Hepatocyte (in vitro differentiated cells): ENCODE results near the gene FREY1. TPM values are rescaled to one million over a fixed set of nuclear protein-coding genes. Genes with fewer than 3 reads are reported as not detected.
"Not testable (repeated sequence)": the region's sequence is repeated elsewhere in the genome, so short reads cannot be mapped to it uniquely, and the experiment has no call there.

ENCODE experiments used
- DNase-seq: peaks from one replicate; pipeline ENCODE4 v3.0.0-alpha.2; 2016; ENCODE audit warnings: low spot score
- H2AFZ ChIP-seq: fragments of 200-600 bp; sonication (generic); 2 replicates; pipeline ENCODE4 v1.6.0; 2016; ENCODE audit warnings: antibody characterized with exemption, mild to moderate bottlenecking
- H3K27ac ChIP-seq: fragments of 200-600 bp; sonication (generic); 2 replicates; pipeline ENCODE4 v1.5.1; 2016; ENCODE audit warnings: mild to moderate bottlenecking
- H3K27me3 ChIP-seq: fragments of 200-600 bp; sonication (generic); 2 replicates; pipeline ENCODE4 v1.6.1; 2016
- H3K36me3 ChIP-seq: fragments of 200-600 bp; sonication (generic); replicated peaks from 2 replicates; pipeline ENCODE4 v1.5.1; 2016; ENCODE audit warnings: low read depth; ENCODE audit not compliant: insufficient read depth
- H3K4me1 ChIP-seq: fragments of 200-600 bp; sonication (generic); 2 replicates; pipeline ENCODE4 v1.5.1; 2016; ENCODE audit warnings: mild to moderate bottlenecking, moderate library complexity; ENCODE audit not compliant: insufficient read depth
- H3K4me2 ChIP-seq: fragments of 200-600 bp; sonication (generic); 2 replicates; pipeline ENCODE4 v1.6.0; 2016
- H3K4me3 ChIP-seq: fragments of 200-600 bp; sonication (generic); 2 replicates; pipeline ENCODE4 v1.5.1; 2016; ENCODE audit warnings: mild to moderate bottlenecking
- H3K79me2 ChIP-seq: fragments of 200-600 bp; sonication (generic); 2 replicates; pipeline ENCODE4 v1.6.0; 2017; ENCODE audit warnings: mild to moderate bottlenecking
- H3K9me2 ChIP-seq: fragments of 200-600 bp; sonication (generic); replicated peaks from 2 replicates; pipeline ENCODE4 v1.6.0; 2017; ENCODE audit warnings: mild to moderate bottlenecking; ENCODE audit not compliant: insufficient read depth
- H3K9me3 ChIP-seq: fragments of 200-600 bp; sonication (generic); 2 replicates; pipeline ENCODE4 v1.5.1; 2016; ENCODE audit warnings: low read depth, mild to moderate bottlenecking
- H4K20me1 ChIP-seq: fragments of 200-600 bp; sonication (generic); 2 replicates; pipeline ENCODE4 v1.6.0; 2016; ENCODE audit warnings: mild to moderate bottlenecking; ENCODE audit not compliant: insufficient read depth, poor library complexity, severe bottlenecking
- CTCF ChIP-seq: fragments of 200-600 bp; sonication (generic); IDR thresholded peaks from 2 replicates; pipeline ENCODE4 v1.5.1; 2016; ENCODE audit warnings: antibody characterized with exemption, mild to moderate bottlenecking; ENCODE audit not compliant: poor library complexity
- EZH2 ChIP-seq: fragments of 200-600 bp; sonication (generic); IDR thresholded peaks from 2 replicates; pipeline ENCODE4 v1.6.1; 2016; ENCODE audit warnings: antibody characterized with exemption, mild to moderate bottlenecking, borderline replicate concordance
- EZH2phosphoT487 ChIP-seq: fragments of 200-600 bp; sonication (generic); IDR thresholded peaks from one replicate; pipeline ENCODE4 v1.6.1; 2018; ENCODE audit warnings: antibody characterized with exemption, mild to moderate bottlenecking, low read depth, moderate library complexity; ENCODE audit not compliant: unreplicated experiment, severe bottlenecking
- WGBS: methylation state at CpG from one replicate; pipeline ENCODE4 v1.1.6; 2016; ENCODE audit warnings: low lambda C conversion rate; ENCODE audit errors: missing lambda C conversion rate; 5-methylcytosine and 5-hydroxymethylcytosine counted together
- polyA plus RNA-seq: library from polyadenylated mRNA; unstranded; fragments of >200 nt; fragmentation: Nextera tagmentation; extraction: Ambion mirVana; gene quantifications from 2 replicates; pipeline ENCODE4 v1.2.1, GENCODE V29; 2016
- total RNA-seq: library from RNA; depleted of rRNA; stranded (reverse); fragments of >200 nt; gene quantifications from 2 replicates; pipeline ENCODE4 v1.2.3, GENCODE V29; 2014

FREY1 gene
- total and polyA plus RNA-seq, 2 experiments from 2014 or later, result not detected

- H3K27ac ChIP-seq, result no peak overlapping the region
- no peaks in the 10 kb centered on the region for H4K20me1 ChIP-seq
- no peak for DNase-seq
- no peaks in the 10 kb centered on the region for H3K36me3 ChIP-seq
- H3K9me3 ChIP-seq, result no peaks in the 10 kb centered on the region
- no peak overlapping the region for H2AFZ ChIP-seq
- no peak for TF ChIP-seq EZH2phosphoT487
- TF ChIP-seq CTCF, result no peak
- TF ChIP-seq EZH2, result no peak
- H3K4me3 ChIP-seq, result no peak overlapping the region
- 86% methylated on average over 19 of the region's 19 CpGs for WGBS
- H3K79me2 ChIP-seq, result no peaks in the 10 kb centered on the region
- no peaks in the 10 kb centered on the region for H3K9me2 ChIP-seq
- H3K27me3 ChIP-seq, result no peaks in the 10 kb centered on the region
- no peaks in the 10 kb centered on the region for H3K4me1 ChIP-seq
- H3K4me2 ChIP-seq, result no peak overlapping the region
These were observed 882 bp downstream of the FREY1 start for GRCh38 chr11:45906096-45906682.

- not testable (repeated sequence) for H3K9me2 ChIP-seq, H3K9me3 ChIP-seq, H3K36me3 ChIP-seq, H3K27me3 ChIP-seq, H3K4me1 ChIP-seq, H3K4me3 ChIP-seq, H3K27ac ChIP-seq, H4K20me1 ChIP-seq, H3K79me2 ChIP-seq, H2AFZ ChIP-seq, H3K4me2 ChIP-seq, DNase-seq
- 91% methylated on average over 6 of the region's 6 CpGs for WGBS
These were observed 1.5 kb downstream of the FREY1 start for GRCh38 chr11:45905576-45905975.

GRCh38 chr11:45905095-45905494, 2.0 kb downstream of the FREY1 start:
- no peak overlapping the region for H3K4me3 ChIP-seq
- no peak for DNase-seq
- H2AFZ ChIP-seq, result no peak overlapping the region
- H3K79me2 ChIP-seq, result no peaks in the 10 kb centered on the region
- no peak overlapping the region for H3K4me2 ChIP-seq
- no peaks in the 10 kb centered on the region for H3K9me2 ChIP-seq
- no peak for TF ChIP-seq EZH2
- TF ChIP-seq EZH2phosphoT487, result no peak
- no peak for TF ChIP-seq CTCF
- H3K36me3 ChIP-seq, result no peaks in the 10 kb centered on the region
- WGBS, result 94% methylated on average over 16 of the region's 19 CpGs
- H3K27ac ChIP-seq, result no peak overlapping the region
- no peaks in the 10 kb centered on the region for H3K9me3 ChIP-seq
- no peaks in the 10 kb centered on the region for H3K27me3 ChIP-seq
- no peaks in the 10 kb centered on the region for H4K20me1 ChIP-seq
- no peaks in the 10 kb centered on the region for H3K4me1 ChIP-seq

- H3K9me3 ChIP-seq, result no peaks in the 10 kb centered on the region
- peaks cover 1% of the 10 kb centered on the region for H3K4me1 ChIP-seq
- no peak overlapping the region for H3K4me3 ChIP-seq
- 72% methylated on average over 13 of the region's 15 CpGs for WGBS
- TF ChIP-seq EZH2phosphoT487, result no peak
- no peak for TF ChIP-seq CTCF
- no peak for TF ChIP-seq EZH2
- no peak for DNase-seq
- H4K20me1 ChIP-seq, result no peaks in the 10 kb centered on the region
- H3K4me2 ChIP-seq, result no peak overlapping the region
- H3K79me2 ChIP-seq, result no peaks in the 10 kb centered on the region
- H3K36me3 ChIP-seq, result no peaks in the 10 kb centered on the region
- no peaks in the 10 kb centered on the region for H3K27me3 ChIP-seq
- H2AFZ ChIP-seq, result no peak overlapping the region
- H3K9me2 ChIP-seq, result no peaks in the 10 kb centered on the region
- no peak overlapping the region for H3K27ac ChIP-seq
These were observed 2.7 kb downstream of the FREY1 start for GRCh38 chr11:45904309-45904915.
